ENCODE results near the gene SIGLEC15. TPM values are rescaled to one million over a fixed set of nuclear protein-coding genes. Genes with fewer than 3 reads are reported as not detected.

The SIGLEC15 gene
- polyA plus RNA-seq, 2 of the 4 experiments (the other 2 are of a cell fraction), result not detected

- WGBS (ENCODE audit: missing lambda C conversion rate), result 86% methylated on average over 7 of the region's 7 CpGs
- no peak for ATAC-seq
- FAIRE-seq, result no peak
- ChIA-PET CTCF (interaction anchor here (0.6 to 2.0 kb wide), 6 partner anchors 10 to 185 kb away, joined by 3 to 7 read pairs (median 4); no protein-coding TSS in a partner anchor), POLR2A (no interaction called here)
- TF ChIP-seq ZSCAN20 (CRISPR knock-in tag; IDR thresholded peaks at IDR 0.05) (no peak), ESRRA (IDR thresholded peaks at IDR 0.05; ENCODE audit: borderline replicate concordance, low read length) (no peak), KDM1A (IDR thresholded peaks at IDR 0.05; ENCODE audit: low read depth) (no peak), TP53 (CRISPR knock-in tag; IDR thresholded peaks at IDR 0.05) (no peak), RAD21 (conservative IDR thresholded peaks at IDR 0.05 in 1 of 2, IDR thresholded peaks at IDR 0.05 in 1 of 2) (no peak), NFE2L2 (conservative IDR thresholded peaks at IDR 0.05; ENCODE audit: low read length) (no peak), HOXB5 (CRISPR knock-in tag; IDR thresholded peaks at IDR 0.05) (no peak)
- Histone ChIP-seq H3K4me3 (no peak overlapping the region), H3K27ac (no peak overlapping the region), H3K4me1 (no peaks in the 10 kb centered on the region), H3K9me3 (no peaks in the 10 kb centered on the region), H3K4me2 (no peak overlapping the region)
- DNase-seq (ENCODE audit: low read depth in 1 of 2, low spot score in 1 of 2), result no peak
Measured at GRCh38 chr18:45849529-45849928, 24.1 kb downstream of the SIGLEC15 start.

GRCh38 chr18:45850021-45850420 lies 24.5 kb downstream of the SIGLEC15 start:
- ATAC-seq (peak; percentile 80 to 90), FAIRE-seq (no peak), DNase-seq (ENCODE audit: low read depth in 1 of 2, low spot score in 1 of 2) (peak; percentile 11 to 20)
- H3K4me2 ChIP-seq, result no peak overlapping the region
- POLR2A ChIA-PET, result no interaction called here
- TF ChIP-seq HOXB5 (CRISPR knock-in tag; IDR thresholded peaks at IDR 0.05), result no peak
- TF ChIP-seq CTCF (IDR thresholded peaks at IDR 0.05), result 0 out of 3 replicates have a peak, but pooled peaks have one; percentile 13
- no peak for TF ChIP-seq ELK1 (IDR thresholded peaks at IDR 0.05; ENCODE audit: low read depth, low read length)
- peak in 1 of 2 experiments; percentile 43; a peak in 2 of 5 replicates for TF ChIP-seq RAD21 (conservative IDR thresholded peaks at IDR 0.05 in 1 of 2, IDR thresholded peaks at IDR 0.05 in 1 of 2)
- TF ChIP-seq SMC3 (IDR thresholded peaks at IDR 0.05), result peak; percentile 26; the same call in 1 of the 3 replicates
- CTCF ChIA-PET, result interaction anchor here (0.6 to 2.0 kb wide), 8 partner anchors 11 to 186 kb away, joined by 3 to 7 read pairs (median 4); no protein-coding TSS in a partner anchor
- H3K9me3 ChIP-seq, result no peaks in the 10 kb centered on the region
- H3K4me3 ChIP-seq, result no peak overlapping the region
- H3K4me1 ChIP-seq, result no peaks in the 10 kb centered on the region
- H3K27ac ChIP-seq, result no peak overlapping the region
- WGBS (ENCODE audit: missing lambda C conversion rate), result 87% methylated on average over 9 of the region's 10 CpGs

- no peak overlapping the region for H3K4me2 ChIP-seq
- 75% methylated on average over 10 of the region's 10 CpGs for WGBS (ENCODE audit: missing lambda C conversion rate)
- POLR2A ChIA-PET, result no interaction called here
- H3K4me3 ChIP-seq, result no peak overlapping the region
- H3K9me3 ChIP-seq, result no peaks in the 10 kb centered on the region
- no peak for DNase-seq (ENCODE audit: low read depth in 1 of 2, low spot score in 1 of 2)
- no peak overlapping the region for H3K27ac ChIP-seq
- CTCF ChIA-PET, result interaction anchor here (1.0 to 1.6 kb wide), 4 partner anchors 29 to 161 kb away, joined by 3 to 5 read pairs (median 4); no protein-coding TSS in a partner anchor
- FAIRE-seq, result no peak
- H3K4me1 ChIP-seq, result no peaks in the 10 kb centered on the region
- no peak for ATAC-seq
- TF ChIP-seq CHD4 (IDR thresholded peaks at IDR 0.05; ENCODE audit: borderline replicate concordance) (no peak), MYC (IDR thresholded peaks at IDR 0.05; ENCODE audit: borderline replicate concordance, low read length) (no peak), HDAC2 (IDR thresholded peaks at IDR 0.05) (no peak), BCL3 (IDR thresholded peaks at IDR 0.05) (no peak), HEYL (CRISPR knock-in tag; IDR thresholded peaks at IDR 0.05) (no peak), RNF2 (IDR thresholded peaks at IDR 0.05; ENCODE audit: borderline replicate concordance, low read depth) (no peak), RAD21 (conservative IDR thresholded peaks at IDR 0.05 in 1 of 2, IDR thresholded peaks at IDR 0.05 in 1 of 2) (no peak)
Measured at GRCh38 chr18:45851161-45851925, 25.9 kb downstream of the SIGLEC15 start.
